ENCODE results near the gene HLA-DOA. TPM values are rescaled to one million over a fixed set of nuclear protein-coding genes. Genes with fewer than 3 reads are reported as not detected.

The HLA-DOA gene
- total RNA-seq, 4 donors from 2014 or later: 2.1 to 10.9 (median 6.1) TPM

- no peak for TF ChIP-seq CTCF (IDR thresholded peaks at IDR 0.05; ENCODE audit: low read depth)
These were observed 14.1 kb upstream of the HLA-DOA start for GRCh38 chr6:33023536-33023935.

GRCh38 chr6:33021917-33022316, 12.5 kb upstream of the HLA-DOA start:
- no peak for TF ChIP-seq CTCF (IDR thresholded peaks at IDR 0.05; ENCODE audit: low read depth)

- no peak for TF ChIP-seq CTCF (IDR thresholded peaks at IDR 0.05; ENCODE audit: low read depth)
These were observed 10.0 kb upstream of the HLA-DOA start for GRCh38 chr6:33019372-33019771.

GRCh38 chr6:33018904-33019303, 9.5 kb upstream of the HLA-DOA start:
- TF ChIP-seq CTCF (IDR thresholded peaks at IDR 0.05; ENCODE audit: low read depth): no peak

GRCh38 chr6:33018418-33018817, 9.0 kb upstream of the HLA-DOA start:
- TF ChIP-seq CTCF (IDR thresholded peaks at IDR 0.05; ENCODE audit: low read depth): no peak

GRCh38 chr6:33017694-33018353, 8.4 kb upstream of the HLA-DOA start:
- no peak for TF ChIP-seq CTCF (IDR thresholded peaks at IDR 0.05; ENCODE audit: low read depth)

- TF ChIP-seq CTCF (IDR thresholded peaks at IDR 0.05; ENCODE audit: low read depth): no peak
These were observed 7.6 kb upstream of the HLA-DOA start for GRCh38 chr6:33017018-33017417.

All from subcutaneous adipose tissue (tissue), 4 donors.